AG04449 (cell line): ENCODE measurements around the gene COBL.

Experiments
- CTCF ChIA-PET: fragments of 350-600 bp; formaldehyde crosslinking; extraction: SDS; loops from one replicate; lab custom pipeline; 2021; ENCODE audit warnings: antibody characterized with exemption; lab: Yijun Ruan, JAX
- POLR2A ChIA-PET: fragments of 400-600, 350-600 bp; formaldehyde crosslinking; extraction: SDS; loops from one replicate; lab custom pipeline; 2020; ENCODE audit warnings: antibody characterized with exemption, inconsistent platforms; lab: Yijun Ruan, JAX
- DNase-seq: peaks from one replicate; pipeline ENCODE4 v3.0.0-alpha.2; 2010; ENCODE audit warnings: low read depth, low spot score
- H3K4me3 ChIP-seq: 2 replicates; pipeline ENCODE4 v1.5.1; 2011; ENCODE audit warnings: low read depth, mild to moderate bottlenecking, control low read depth, low read length
- TF ChIP-seq, protein P1 (sequence below): IDR thresholded peaks from one replicate; pipeline ENCODE4 v1.5.1; 2011; ENCODE audit warnings: mild to moderate bottlenecking, moderate library complexity, low read length, control low read depth, inconsistent platforms; ENCODE audit not compliant: insufficient read depth; ENCODE audit errors: missing control alignments

Gene COBL

DNA sequence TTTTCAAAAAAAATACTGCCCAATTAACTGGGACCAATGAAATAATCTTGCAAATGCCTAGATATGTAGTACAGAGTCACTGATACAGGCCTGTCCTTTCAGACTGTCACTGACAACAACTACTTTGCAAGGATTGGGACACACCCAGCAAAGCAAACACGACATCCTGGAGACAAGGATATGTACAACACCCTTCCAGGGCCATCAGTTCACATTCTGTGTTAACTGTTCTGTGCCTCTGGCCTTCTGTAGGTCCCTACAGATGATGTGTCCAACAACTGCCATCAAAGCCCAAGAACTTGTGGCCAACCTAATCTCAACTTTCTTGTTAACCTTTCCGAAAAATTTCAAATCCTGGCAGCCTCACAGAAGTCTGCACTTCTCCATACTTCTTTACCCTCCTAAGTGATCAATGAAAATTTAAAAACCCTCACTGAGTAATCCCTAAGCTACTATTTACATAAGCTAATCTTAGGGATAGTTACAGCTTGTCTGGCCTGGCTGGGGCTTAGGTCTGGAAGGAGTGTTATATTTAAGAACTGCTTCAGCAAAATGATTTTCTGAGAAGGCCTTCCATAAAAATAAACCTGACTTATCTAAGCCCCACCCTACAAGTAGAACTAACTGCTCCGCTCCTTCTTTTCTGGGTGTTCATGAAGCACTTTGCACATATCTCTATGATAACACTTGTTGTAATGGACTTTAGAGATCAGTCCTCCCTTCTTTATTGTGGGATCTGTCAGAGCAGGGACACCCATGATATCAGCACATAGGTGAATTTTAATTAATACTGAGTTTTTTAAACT is 21.0 kb downstream of the COBL start:
- TF ChIP-seq, protein P1, sequence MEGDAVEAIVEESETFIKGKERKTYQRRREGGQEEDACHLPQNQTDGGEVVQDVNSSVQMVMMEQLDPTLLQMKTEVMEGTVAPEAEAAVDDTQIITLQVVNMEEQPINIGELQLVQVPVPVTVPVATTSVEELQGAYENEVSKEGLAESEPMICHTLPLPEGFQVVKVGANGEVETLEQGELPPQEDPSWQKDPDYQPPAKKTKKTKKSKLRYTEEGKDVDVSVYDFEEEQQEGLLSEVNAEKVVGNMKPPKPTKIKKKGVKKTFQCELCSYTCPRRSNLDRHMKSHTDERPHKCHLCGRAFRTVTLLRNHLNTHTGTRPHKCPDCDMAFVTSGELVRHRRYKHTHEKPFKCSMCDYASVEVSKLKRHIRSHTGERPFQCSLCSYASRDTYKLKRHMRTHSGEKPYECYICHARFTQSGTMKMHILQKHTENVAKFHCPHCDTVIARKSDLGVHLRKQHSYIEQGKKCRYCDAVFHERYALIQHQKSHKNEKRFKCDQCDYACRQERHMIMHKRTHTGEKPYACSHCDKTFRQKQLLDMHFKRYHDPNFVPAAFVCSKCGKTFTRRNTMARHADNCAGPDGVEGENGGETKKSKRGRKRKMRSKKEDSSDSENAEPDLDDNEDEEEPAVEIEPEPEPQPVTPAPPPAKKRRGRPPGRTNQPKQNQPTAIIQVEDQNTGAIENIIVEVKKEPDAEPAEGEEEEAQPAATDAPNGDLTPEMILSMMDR: no peak
- no peak for DNase-seq
- ChIA-PET CTCF (no interaction called here), POLR2A (no interaction called here)
- H3K4me3 ChIP-seq: no peak overlapping the region

DNA sequence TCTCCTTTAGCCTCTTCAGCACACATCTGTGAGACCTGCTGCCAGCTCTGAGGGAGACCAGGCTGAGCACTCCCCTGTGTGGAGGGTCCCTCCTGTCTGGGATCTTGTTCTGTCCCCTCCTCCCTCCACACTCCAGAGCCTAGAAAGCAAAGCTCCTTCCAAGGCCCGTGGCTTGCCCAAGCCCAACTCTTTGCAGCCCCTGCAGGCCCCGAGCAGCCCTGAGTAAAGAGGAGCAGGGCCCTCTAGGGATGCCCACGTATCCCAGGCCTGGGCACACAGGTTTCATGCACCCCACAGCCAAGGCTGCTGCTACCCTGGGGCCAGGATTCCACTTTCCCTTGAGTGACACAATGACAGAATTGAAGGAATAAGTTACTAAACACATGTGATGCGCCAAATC is 24.0 kb downstream of the COBL start:
- no peak overlapping the region for H3K4me3 ChIP-seq
- ChIA-PET POLR2A (no interaction called here), CTCF (no interaction called here)
- TF ChIP-seq, protein P1: no peak
- DNase-seq: no peak

DNA sequence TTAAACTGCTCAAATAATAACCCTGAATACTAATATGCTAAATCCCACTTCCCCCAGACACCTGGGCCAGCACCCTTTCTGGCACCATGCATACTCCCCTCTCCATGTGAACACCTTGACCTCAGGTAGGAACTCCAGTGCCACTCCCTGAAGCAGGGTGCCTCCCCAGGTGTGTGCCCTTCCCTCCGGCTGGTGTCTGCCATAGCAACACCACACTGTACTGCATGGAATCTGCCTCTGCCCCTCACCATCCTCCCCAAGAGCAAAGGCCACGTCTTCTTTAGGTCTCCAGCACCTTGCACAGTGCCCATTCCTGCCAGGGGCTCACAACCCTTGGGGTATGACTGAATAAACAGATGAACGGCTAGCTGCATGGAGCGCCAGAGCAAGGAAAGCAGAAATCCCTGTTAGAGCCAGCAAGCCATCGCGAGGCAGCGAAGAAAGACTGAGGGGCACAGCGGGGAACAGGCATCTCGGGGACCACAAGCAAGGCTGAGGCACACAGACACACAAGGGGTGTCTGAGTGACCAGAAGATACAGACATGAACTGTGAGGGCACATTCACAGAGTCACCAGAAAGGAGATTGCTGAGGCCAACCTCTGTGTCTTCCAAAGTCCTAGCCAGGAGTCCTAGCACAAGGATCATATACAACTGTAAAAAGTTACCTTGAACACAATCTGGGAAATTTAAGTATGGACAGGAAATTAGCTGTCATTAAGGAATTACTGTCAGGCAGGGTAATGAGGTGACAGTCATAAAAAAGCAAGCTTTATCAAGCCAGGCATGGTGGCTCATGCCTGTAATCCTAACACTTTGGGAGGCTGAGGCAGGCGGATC is 25.7 kb downstream of the COBL start:
- H3K4me3 ChIP-seq: no peak overlapping the region
- TF ChIP-seq, protein P1: no peak
- CTCF ChIA-PET: no interaction called here
- POLR2A ChIA-PET: no interaction called here
- no peak for DNase-seq

DNA sequence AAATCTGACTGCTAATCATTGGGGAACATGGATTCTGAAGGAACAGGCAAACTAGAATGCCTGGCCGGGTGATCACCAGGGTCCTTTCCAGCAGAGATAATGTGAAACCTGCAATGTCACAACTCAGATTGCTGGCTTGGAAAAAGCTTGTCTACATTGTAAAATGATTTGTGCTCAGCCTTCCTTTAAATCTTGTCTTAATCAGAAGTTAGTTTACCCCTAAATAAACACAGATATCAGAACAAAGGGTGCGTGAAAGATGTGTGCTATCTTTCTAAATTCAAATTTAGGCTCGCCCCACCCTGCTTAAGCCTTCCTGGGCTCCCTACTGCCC is 26.3 kb downstream of the COBL start:
- TF ChIP-seq, protein P1: no peak
- no peak overlapping the region for H3K4me3 ChIP-seq
- no peak for DNase-seq
- POLR2A ChIA-PET: no interaction called here
- CTCF ChIA-PET: no interaction called here

DNA sequence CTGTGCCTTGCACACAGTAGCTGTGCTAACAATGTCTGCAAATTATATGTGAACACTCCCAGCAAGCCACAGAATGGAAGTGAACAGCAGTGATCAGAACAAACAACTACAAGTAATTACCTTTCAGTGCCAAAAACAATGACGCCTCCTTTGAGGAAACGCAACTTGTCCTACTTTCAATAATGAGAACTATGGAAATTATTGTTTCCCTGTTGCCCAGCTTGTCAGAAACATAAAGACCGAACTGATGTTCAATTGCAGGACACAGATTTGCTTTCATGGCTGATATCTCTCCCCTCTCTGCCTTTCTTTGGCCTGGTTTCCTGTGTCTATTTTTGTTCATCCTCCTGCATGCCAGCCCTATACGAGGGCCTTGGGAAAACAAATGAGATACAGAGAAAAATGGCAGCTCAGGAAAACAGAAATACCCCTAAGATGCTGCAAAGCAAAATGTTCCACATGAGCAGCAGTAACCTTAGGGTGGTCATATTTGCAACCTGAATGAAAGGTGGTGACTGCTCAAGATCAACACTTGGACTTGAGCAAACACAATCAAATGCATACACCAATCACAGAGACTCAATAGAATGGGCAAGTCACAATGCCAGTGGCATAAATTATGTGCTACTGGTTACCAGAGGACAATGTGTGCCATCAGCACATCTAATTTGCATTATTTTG is 26.8 kb downstream of the COBL start:
- ChIA-PET CTCF (no interaction called here), POLR2A (no interaction called here)
- DNase-seq: no peak
- no peak overlapping the region for H3K4me3 ChIP-seq
- TF ChIP-seq, protein P1: no peak

DNA sequence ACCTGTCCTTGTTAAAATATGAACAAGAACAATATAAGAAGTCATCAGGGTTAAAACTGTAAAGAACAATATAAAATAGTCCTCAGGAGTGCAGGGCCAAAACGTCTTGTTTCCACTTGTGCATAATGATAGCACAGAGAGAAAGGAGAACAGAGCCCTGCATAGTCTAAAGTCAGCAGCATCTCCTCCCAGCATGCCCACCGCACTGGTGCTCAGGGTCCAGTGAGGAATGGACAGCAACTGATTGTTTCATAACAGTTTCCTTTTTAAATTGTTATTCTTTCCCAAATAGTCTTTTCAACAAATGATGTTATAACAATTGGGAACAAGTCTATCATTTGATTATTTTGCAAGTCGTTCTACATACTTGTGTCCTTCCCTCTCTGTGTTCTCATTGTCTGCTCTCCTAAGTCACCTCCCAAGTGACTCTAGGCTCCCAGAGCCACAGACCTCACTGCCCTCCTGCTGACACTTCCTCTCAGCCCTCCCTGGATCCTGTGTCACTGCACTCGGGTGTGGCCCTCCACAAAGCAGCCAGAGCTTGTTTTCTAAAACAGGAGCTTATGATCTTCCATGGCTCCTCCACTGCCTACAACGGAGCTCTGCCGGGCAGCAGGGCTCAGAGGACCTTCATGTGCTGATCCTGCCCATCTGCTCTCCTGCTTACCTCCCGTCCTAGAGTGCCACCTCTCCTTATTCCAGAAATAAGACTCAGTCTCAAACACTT is 27.6 kb downstream of the COBL start:
- no peak for DNase-seq
- ChIA-PET CTCF (no interaction called here), POLR2A (no interaction called here)
- no peak overlapping the region for H3K4me3 ChIP-seq
- TF ChIP-seq, protein P1: no peak
